H9 (cell line): ENCODE measurements around the gene SORCS2. TPM values are rescaled to one million over a fixed set of nuclear protein-coding genes. Genes with fewer than 3 reads are reported as not detected.

Experiments
- DNase-seq: peaks from one replicate; pipeline ENCODE4 v3.0.0-alpha.2; 2017
- H2AFZ ChIP-seq: one replicate; pipeline ENCODE4 v1.6.1; 2013; ENCODE audit warnings: mild to moderate bottlenecking, low read length, control low read depth, moderate library complexity
- H2AK5ac ChIP-seq: 2 replicates; pipeline ENCODE4 v1.6.1; 2013; ENCODE audit warnings: low read length, control low read depth, mixed read lengths; ENCODE audit not compliant: insufficient read length
- H2BK120ac ChIP-seq: one replicate; pipeline ENCODE4 v1.6.1; 2013; ENCODE audit warnings: low read depth, mild to moderate bottlenecking, low read length, control low read depth, inconsistent platforms; ENCODE audit not compliant: poor library complexity, severe bottlenecking
- H2BK12ac ChIP-seq: 2 replicates; pipeline ENCODE4 v1.6.1; 2013; ENCODE audit warnings: low read length, control low read depth, mixed read lengths, low read depth; ENCODE audit not compliant: insufficient read length
- H2BK15ac ChIP-seq: 2 replicates; pipeline ENCODE4 v1.6.1; 2013; ENCODE audit warnings: low read depth, low read length, control low read depth
- H2BK20ac ChIP-seq: one replicate; pipeline ENCODE4 v1.6.1; 2013; ENCODE audit warnings: low read depth, mild to moderate bottlenecking, low read length, control low read depth, inconsistent platforms; ENCODE audit not compliant: poor library complexity, severe bottlenecking
- H2BK5ac ChIP-seq: 2 replicates; pipeline ENCODE4 v1.6.1; 2013; ENCODE audit warnings: low read length, control low read depth, mixed read lengths; ENCODE audit not compliant: insufficient read length
- H3K14ac ChIP-seq: 2 replicates; pipeline ENCODE4 v1.6.1; 2013; ENCODE audit warnings: low read length, control low read depth; ENCODE audit not compliant: insufficient read depth
- H3K18ac ChIP-seq: 2 replicates; pipeline ENCODE4 v1.6.1; 2013; ENCODE audit warnings: low read depth, mild to moderate bottlenecking, mixed read lengths, low read length, control low read depth; ENCODE audit not compliant: insufficient read length
- H3K23ac ChIP-seq: 2 replicates; pipeline ENCODE4 v1.6.1; 2013; ENCODE audit warnings: low read length, control low read depth, mixed read lengths, low read depth; ENCODE audit not compliant: insufficient read length
- H3K23me2 ChIP-seq: 2 replicates; pipeline ENCODE4 v1.6.1; 2013; ENCODE audit warnings: low read depth, mild to moderate bottlenecking, mixed read lengths, low read length, control low read depth; ENCODE audit not compliant: insufficient read length, poor library complexity, severe bottlenecking
- H3K27ac ChIP-seq: 2 replicates; pipeline ENCODE4 v1.5.1; 2013; ENCODE audit warnings: low read length, control low read depth, mixed read lengths, low read depth; ENCODE audit not compliant: insufficient read length
- H3K27me3 ChIP-seq: 2 replicates; pipeline ENCODE4 v1.6.1; 2013; ENCODE audit warnings: low read length, control low read depth, inconsistent platforms; ENCODE audit not compliant: insufficient read depth
- H3K4ac ChIP-seq: 2 replicates; pipeline ENCODE4 v1.6.1; 2013; ENCODE audit warnings: low read depth, mild to moderate bottlenecking, control low read depth, inconsistent platforms, low read length, moderate library complexity
- H3K4me1 ChIP-seq: 2 replicates; pipeline ENCODE4 v1.6.1; 2013; ENCODE audit warnings: low read length, control low read depth, inconsistent platforms; ENCODE audit not compliant: insufficient read depth
- H3K4me2 ChIP-seq: 2 replicates; pipeline ENCODE4 v1.6.1; 2013; ENCODE audit warnings: low read length, control low read depth, mixed read lengths; ENCODE audit not compliant: insufficient read length, insufficient read depth
- H3K56ac ChIP-seq: 2 replicates; pipeline ENCODE4 v1.6.1; 2013; ENCODE audit warnings: low read depth, mild to moderate bottlenecking, mixed read lengths, low read length, control low read depth; ENCODE audit not compliant: insufficient read length
- H3K79me1 ChIP-seq: 2 replicates; pipeline ENCODE4 v1.6.1; 2013; ENCODE audit warnings: low read depth, mild to moderate bottlenecking, moderate library complexity, low read length, control low read depth, inconsistent platforms; ENCODE audit not compliant: insufficient read depth, poor library complexity, severe bottlenecking
- H3K79me2 ChIP-seq: 2 replicates; pipeline ENCODE4 v1.6.1; 2013; ENCODE audit warnings: low read length, control low read depth, inconsistent platforms; ENCODE audit not compliant: insufficient read depth
- H3K9ac ChIP-seq: 2 replicates; pipeline ENCODE4 v1.6.1; 2013; ENCODE audit warnings: low read length, control low read depth, mixed read lengths; ENCODE audit not compliant: insufficient read length; ENCODE audit errors: extremely low read depth
- H3K9me3 ChIP-seq: one replicate; pipeline ENCODE4 v1.6.1; 2013; ENCODE audit warnings: low read depth, low read length, inconsistent platforms; ENCODE audit not compliant: control insufficient read depth
- H3T11ph ChIP-seq: one replicate; pipeline ENCODE4 v1.6.1; 2013; ENCODE audit warnings: mild to moderate bottlenecking, low read length, control low read depth, inconsistent platforms
- H4K20me1 ChIP-seq: one replicate; pipeline ENCODE4 v1.6.1; 2013; ENCODE audit not compliant: control insufficient read depth, insufficient read length, insufficient read depth
- H4K5ac ChIP-seq: 2 replicates; pipeline ENCODE4 v1.6.1; 2013; ENCODE audit warnings: low read depth, mild to moderate bottlenecking, mixed read lengths, low read length, control low read depth; ENCODE audit not compliant: insufficient read length
- H4K8ac ChIP-seq: replicated peaks from 2 replicates; pipeline ENCODE4 v1.6.1; 2013; ENCODE audit warnings: low read length, control low read depth, mixed read lengths, low read depth; ENCODE audit not compliant: insufficient read length
- H4K91ac ChIP-seq: 2 replicates; pipeline ENCODE4 v1.6.1; 2013; ENCODE audit warnings: low read depth, mild to moderate bottlenecking, moderate library complexity, mixed read lengths, low read length, control low read depth; ENCODE audit not compliant: insufficient read length
- H3K27ac Mint-ChIP-seq, 3 experiments: 2 replicates in 2 of 3; 3 replicates in 1 of 3; pipeline ENCODE4 v1.8.0; 2020 to 2021; ENCODE audit warnings: mixed read lengths in 3 of 3, mild to moderate bottlenecking in 1 of 3, moderate library complexity in 1 of 3
- H3K27me3 Mint-ChIP-seq: 2 replicates; pipeline ENCODE4 v1.8.0; 2021; ENCODE audit warnings: low read depth, mild to moderate bottlenecking, moderate library complexity, mixed read lengths
- H3K36me3 Mint-ChIP-seq, 3 experiments: 2 replicates in 2 of 3; 3 replicates in 1 of 3; pipeline ENCODE4 v1.8.0; 2020 to 2021; ENCODE audit warnings: low read depth in 3 of 3, mixed read lengths in 3 of 3; ENCODE audit not compliant: insufficient read depth in 1 of 3
- H3K4me1 Mint-ChIP-seq, 2 experiments: 2 replicates each; pipeline ENCODE4 v1.8.0; 2020; ENCODE audit warnings: mixed read lengths in 2 of 2
- H3K4me3 Mint-ChIP-seq, 2 experiments: 2 replicates in 1 of 2; 3 replicates in 1 of 2; pipeline ENCODE4 v1.8.0; 2020 to 2021; ENCODE audit warnings: mild to moderate bottlenecking in 2 of 2, mixed read lengths in 2 of 2, moderate library complexity in 1 of 2
- H3K9me3 Mint-ChIP-seq, 2 experiments: 2 replicates in 1 of 2; 3 replicates in 1 of 2; pipeline ENCODE4 v1.8.0; 2020; ENCODE audit warnings: mild to moderate bottlenecking in 2 of 2, mixed read lengths in 2 of 2, moderate library complexity in 1 of 2
- CTCF ChIP-seq: fragments of 200-600 bp; sonication (generic); conservative IDR thresholded peaks from 3 replicates; pipeline ENCODE4 v1.8.0; 2021; ENCODE audit warnings: antibody characterized with exemption, mild to moderate bottlenecking
- WGBS: extraction: QIAGEN DNeasy Blood & Tissue Kit; methylation state at CpG from one replicate; pipeline ENCODE4 v1.1.7; 2013; ENCODE audit warnings: missing lambda C conversion rate, low lambda C conversion rate, mixed read lengths; ENCODE audit not compliant: insufficient read length; ENCODE audit errors: extremely low coverage; 5-methylcytosine and 5-hydroxymethylcytosine counted together
- total RNA-seq: library from RNA; stranded (reverse); gene quantifications from 2 replicates; pipeline ENCODE4 v1.2.1, GENCODE V29; 2021

Gene SORCS2
- total RNA-seq, 1 experiment from 2014 or later = 0.57 TPM

GRCh38 chr4:7212101-7212674, 19.9 kb downstream of the SORCS2 start:
- Histone ChIP-seq H3K4ac (no peak overlapping the region), H3K23ac (no peak overlapping the region), H2AFZ (no peak overlapping the region), H3K18ac (no peak overlapping the region), H3T11ph (no peak overlapping the region), H3K27ac (no peak overlapping the region), H4K20me1 (no peaks in the 10 kb centered on the region), H3K9ac (no peak overlapping the region), H2BK12ac (no peak overlapping the region), H3K56ac (no peak overlapping the region), H4K8ac (no peak overlapping the region), H3K14ac (no peak overlapping the region), H4K5ac (no peak overlapping the region), H2BK15ac (no peak overlapping the region), H3K23me2 (no peaks in the 10 kb centered on the region), H3K4me2 (no peak overlapping the region), H3K79me2 (no peaks in the 10 kb centered on the region), H3K79me1 (no peaks in the 10 kb centered on the region), H3K27me3 (no peaks in the 10 kb centered on the region), H2BK120ac (no peak overlapping the region), H2BK20ac (no peak overlapping the region), H2BK5ac (peak overlapping the region; percentile 21), H3K4me1 (no peaks in the 10 kb centered on the region), H3K9me3 (no peaks in the 10 kb centered on the region), H4K91ac (no peak overlapping the region), H2AK5ac (no peak overlapping the region)
- TF ChIP-seq CTCF = no peak
- Mint-ChIP-seq H3K9me3 (peaks cover 10 to 16% of the 10 kb centered on the region in 2 experiments; a peak in 4 of 5 replicates), H3K27ac (peak overlapping the region in 1 of 3 experiments; percentile 70; a peak in 2 of 7 replicates), H3K4me1 (peaks cover 3 to 14% of the 10 kb centered on the region in 2 experiments), H3K27me3 (peaks cover 1% of the 10 kb centered on the region), H3K36me3 (peaks cover 0 to 9% (median 0%) of the 10 kb centered on the region in 3 experiments; a peak in 3 of 7 replicates), H3K4me3 (no peak overlapping the region)
- WGBS = no CpG with 5 or more reads among the region's 6 CpGs
- no peak for DNase-seq
